HCT116 (cell line): ENCODE results near the gene SMIM35. TPM values are rescaled to one million over a fixed set of nuclear protein-coding genes. Genes with fewer than 3 reads are reported as not detected.

ENCODE experiments used
- ATAC-seq: fragments of 200-7000 bp; cut with Tn5 transposase; 2 replicates; pipeline ENCODE4 v1.9.1; 2020; ENCODE audit warnings: mild to moderate bottlenecking, moderate library complexity
- BruUV-seq: library from RNA; stranded (reverse); fragments of 400-500 nt; replicated peaks from 2 replicates; lab custom pipeline; 2021; lab: Mats Ljungman, UMichigan
- CTCF ChIA-PET: fragments of 300-600 bp; sonication (Branson Sonifier 250); formaldehyde crosslinking; loops from one replicate; lab custom pipeline; 2021; ENCODE audit warnings: antibody characterized with exemption; lab: Charles Lee
- POLR2A ChIA-PET: fragments of 300-600, 350-600 bp; sonication (Branson Sonifier 250); formaldehyde crosslinking; loops from one replicate; lab custom pipeline; 2021; ENCODE audit warnings: antibody characterized with exemption; lab: Charles Lee
- RAD21 ChIA-PET, 2 experiments: fragments of 300-600 bp; sonication (Branson Sonifier 250); formaldehyde crosslinking; loops; one replicate each; lab custom pipeline; 2023; ENCODE audit warnings: low total read pairs in 2 of 2; ENCODE audit not compliant: uncharacterized antibody in 2 of 2, unreplicated experiment in 2 of 2, low non-redundant PET in 1 of 2; lab: Charles Lee
- DNase-seq: peaks from one replicate; pipeline ENCODE4 v3.0.0-alpha.2; 2010; ENCODE audit warnings: low read depth, low spot score
- H2AFZ ChIP-seq: fragments of 200-600 bp; shearing (Covaris generic), sonication (generic); 2 replicates; pipeline ENCODE4 v1.6.1; 2017; ENCODE audit warnings: low read depth, mixed run types, mixed read lengths, antibody characterized with exemption, low read length; ENCODE audit not compliant: poor library complexity, severe bottlenecking
- H3K27ac ChIP-seq: 2 replicates; pipeline ENCODE4 v1.5.1; 2012; ENCODE audit warnings: low read depth, low read length
- H3K27me3 ChIP-seq: fragments of 200-600 bp; sonication (generic); 2 replicates; pipeline ENCODE4 v1.6.1; 2016; ENCODE audit warnings: mixed run types, low read length, mixed read lengths; ENCODE audit not compliant: insufficient read depth
- H3K36me3 ChIP-seq, 2 experiments: fragments of 200-500 bp in 1 of 2; fragments of 200-600 bp in 1 of 2; sonication (Bioruptor generic) in 1 of 2; sonication (generic) in 1 of 2; 2 replicates each; pipeline versions ENCODE4 v1.5.1 to v1.6.1; 2014 to 2016; ENCODE audit warnings: low read length in 2 of 2, inconsistent platforms in 1 of 2, mixed read lengths in 1 of 2, mixed run types in 1 of 2; ENCODE audit not compliant: insufficient read depth in 2 of 2, control insufficient read depth in 1 of 2
- H3K4me1 ChIP-seq, 2 experiments: fragments of 200-600 bp in 1 of 2; sonication (generic) in 1 of 2; 2 replicates each; pipeline versions ENCODE4 v1.5.1 to v1.6.1; 2012 to 2017; ENCODE audit warnings: low read length in 2 of 2, inconsistent platforms in 1 of 2, mild to moderate bottlenecking in 1 of 2, mixed read lengths in 1 of 2, mixed run types in 1 of 2, moderate library complexity in 1 of 2; ENCODE audit not compliant: insufficient read depth in 2 of 2, control insufficient read depth in 1 of 2
- H3K4me2 ChIP-seq: fragments of 200-600 bp; sonication (generic); 2 replicates; pipeline ENCODE4 v1.6.1; 2017; ENCODE audit warnings: mixed run types, low read length, mixed read lengths
- H3K4me3 ChIP-seq, 2 experiments: fragments of 200-600 bp in 1 of 2; sonication (generic) in 1 of 2; replicated peaks in 1 of 2; 2 replicates each; pipeline ENCODE4 v1.5.1; 2011 to 2016; ENCODE audit warnings: low read length in 2 of 2, control low read depth in 1 of 2, low read depth in 1 of 2, mild to moderate bottlenecking in 1 of 2, mixed read lengths in 1 of 2, mixed run types in 1 of 2
- H3K79me2 ChIP-seq: fragments of 200-600 bp; sonication (generic); 2 replicates; pipeline ENCODE4 v1.6.1; 2017; ENCODE audit warnings: mild to moderate bottlenecking, mixed run types, low read length, moderate library complexity, mixed read lengths; ENCODE audit not compliant: insufficient read depth
- H3K9ac ChIP-seq: fragments of 200-600 bp; sonication (generic); 2 replicates; pipeline ENCODE4 v1.6.1; 2016; ENCODE audit warnings: low read length, mixed read lengths
- H3K9me2 ChIP-seq: fragments of 200-600 bp; sonication (generic), shearing (Covaris generic); 2 replicates; pipeline ENCODE4 v1.6.1; 2017; ENCODE audit warnings: mixed run types, mild to moderate bottlenecking, moderate library complexity; ENCODE audit not compliant: insufficient read depth
- H3K9me3 ChIP-seq, 2 experiments: fragments of 200-500 bp in 1 of 2; fragments of 200-600 bp in 1 of 2; sonication (Bioruptor generic) in 1 of 2; sonication (generic) in 1 of 2; 2 replicates each; pipeline ENCODE4 v1.6.1; 2014 to 2017; ENCODE audit warnings: low read length in 2 of 2, mixed read lengths in 2 of 2, inconsistent platforms in 1 of 2, low read depth in 1 of 2, mild to moderate bottlenecking in 1 of 2, mixed run types in 1 of 2, moderate library complexity in 1 of 2; ENCODE audit not compliant: control insufficient read depth in 1 of 2, insufficient read depth in 1 of 2
- H4K20me1 ChIP-seq: fragments of 200-600 bp; sonication (generic), shearing (Covaris generic); 2 replicates; pipeline ENCODE4 v1.6.1; 2017; ENCODE audit warnings: mixed run types, mild to moderate bottlenecking, moderate library complexity; ENCODE audit not compliant: insufficient read depth
- EGR1 ChIP-seq: IDR thresholded peaks from 2 replicates; pipeline ENCODE4 v1.6.1; 2012; ENCODE audit warnings: low read depth
- ELF1 ChIP-seq: IDR thresholded peaks from 2 replicates; pipeline ENCODE4 v1.6.1; 2012; ENCODE audit warnings: low read depth, borderline replicate concordance
- JUND ChIP-seq: IDR thresholded peaks from 2 replicates; pipeline ENCODE4 v1.6.1; 2012
- POLR2AphosphoS5 ChIP-seq: IDR thresholded peaks from 2 replicates; pipeline ENCODE4 v1.6.1; 2011; ENCODE audit warnings: mild to moderate bottlenecking, low read depth, low read length, moderate library complexity
- RAD21 ChIP-seq: IDR thresholded peaks from 2 replicates; pipeline ENCODE4 v1.6.1; 2012; ENCODE audit warnings: low read depth, mild to moderate bottlenecking
- REST ChIP-seq: IDR thresholded peaks from 2 replicates; pipeline ENCODE4 v1.6.1; 2012; ENCODE audit warnings: low read depth
- SRF ChIP-seq: IDR thresholded peaks from 2 replicates; pipeline ENCODE4 v1.6.1; 2012; ENCODE audit warnings: low read depth
- ZFX ChIP-seq: fragments of 450-650 bp; IDR thresholded peaks from 2 replicates; pipeline ENCODE4 v1.6.1; 2017
- intact Hi-C: fragments of 100-400 bp; cut with micrococcal nuclease; formaldehyde crosslinking; loops from 2 replicates; pipeline ENCODE4 v1.10.0; 2022
- total RNA-seq: library from RNA; stranded (reverse); gene quantifications from one replicate; pipeline ENCODE4 v1.2.1, GENCODE V29; 2021; ENCODE audit not compliant: unreplicated experiment

Gene SMIM35
- total RNA-seq, 1 experiment from 2014 or later: not detected

- no peaks in the 10 kb centered on the region for H3K9me3 ChIP-seq
- no peaks in the 10 kb centered on the region for H3K9me2 ChIP-seq
- H3K79me2 ChIP-seq: no peaks in the 10 kb centered on the region
- ChIA-PET CTCF (no interaction called here), RAD21 (no interaction called here), POLR2A (no interaction called here)
- no TSS peak for BruUV-seq
- H3K4me3 ChIP-seq: no peak overlapping the region
- no peak overlapping the region for H3K9ac ChIP-seq
- no peaks in the 10 kb centered on the region for H4K20me1 ChIP-seq
- ATAC-seq: no peak
- no peaks in the 10 kb centered on the region for H3K36me3 ChIP-seq
- H3K4me2 ChIP-seq: no peak overlapping the region
- no peak for DNase-seq
- TF ChIP-seq REST (no peak), SRF (no peak), POLR2AphosphoS5 (no peak), ZFX (no peak), JUND (no peak), ELF1 (no peak), EGR1 (no peak), RAD21 (no peak)
- intact Hi-C loops: no loop called here
- H3K27me3 ChIP-seq: no peaks in the 10 kb centered on the region
- no peak overlapping the region for H2AFZ ChIP-seq
- peaks cover 0 to 5% of the 10 kb centered on the region in 2 experiments; a peak in 1 of 4 replicates for H3K4me1 ChIP-seq
- H3K27ac ChIP-seq: no peak overlapping the region
These were observed 114.7 kb downstream of the SMIM35 start for GRCh38 chr11:117972044-117972443.
